Limb (tissue), 2 donors: ENCODE results near the gene ZNF428.

Experiments
- DNase-seq, 2 donors: peaks; one replicate each; pipeline ENCODE4 v3.0.0-alpha.2; 2016; ENCODE audit errors: extremely low spot score in 2 of 2

Gene ZNF428

DNA sequence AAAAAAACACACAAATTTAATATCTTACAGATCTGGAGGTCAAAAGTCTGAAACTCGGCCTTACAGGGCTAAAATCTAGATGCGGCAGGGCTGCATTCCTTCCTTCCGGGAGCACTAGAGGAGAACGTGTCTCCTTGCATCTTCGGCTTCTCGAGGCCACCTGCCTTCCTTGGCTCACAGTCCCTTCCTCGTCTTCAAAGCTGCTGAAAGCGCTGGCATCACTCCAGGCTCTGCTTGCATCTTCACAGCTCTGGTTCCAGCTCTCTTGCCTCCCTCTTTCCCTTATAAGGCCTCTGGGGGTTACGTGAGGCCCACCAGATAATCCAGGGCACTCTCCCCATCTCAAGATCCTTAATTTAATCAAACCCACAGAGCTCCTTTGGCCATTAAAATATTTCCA is 54.6 kb downstream of the ZNF428 start:
- no peak for DNase-seq

DNA sequence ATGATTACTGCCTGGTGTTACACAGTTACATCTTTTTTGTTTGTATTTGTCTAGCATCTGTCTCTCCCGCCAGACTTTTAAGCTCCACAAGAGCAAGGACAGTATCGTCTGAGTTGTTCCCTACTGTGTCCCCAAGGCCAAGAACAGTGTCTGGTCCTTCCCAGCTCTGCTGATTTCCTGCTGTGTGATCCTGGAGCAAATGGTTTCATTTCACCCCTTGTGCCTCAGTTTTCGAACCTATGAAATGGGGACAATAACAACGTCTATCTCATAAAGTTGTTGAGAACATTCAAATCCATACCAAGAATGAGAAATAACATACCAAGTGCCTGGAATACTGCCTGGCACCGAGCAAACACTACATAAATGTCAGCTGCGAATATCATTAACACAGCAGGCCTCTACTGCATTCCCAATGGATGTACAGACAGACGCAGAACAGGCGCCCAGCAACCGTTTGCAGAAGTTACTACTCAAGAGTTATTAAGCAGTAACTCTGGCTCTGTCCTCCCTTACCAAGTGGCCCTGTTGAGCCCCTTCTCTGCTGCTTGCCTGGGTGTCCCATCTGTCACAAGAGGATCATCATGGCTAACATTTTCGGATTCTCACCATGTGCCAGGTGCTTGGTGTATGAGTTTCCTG is 55.5 kb downstream of the ZNF428 start:
- no peak for DNase-seq

DNA sequence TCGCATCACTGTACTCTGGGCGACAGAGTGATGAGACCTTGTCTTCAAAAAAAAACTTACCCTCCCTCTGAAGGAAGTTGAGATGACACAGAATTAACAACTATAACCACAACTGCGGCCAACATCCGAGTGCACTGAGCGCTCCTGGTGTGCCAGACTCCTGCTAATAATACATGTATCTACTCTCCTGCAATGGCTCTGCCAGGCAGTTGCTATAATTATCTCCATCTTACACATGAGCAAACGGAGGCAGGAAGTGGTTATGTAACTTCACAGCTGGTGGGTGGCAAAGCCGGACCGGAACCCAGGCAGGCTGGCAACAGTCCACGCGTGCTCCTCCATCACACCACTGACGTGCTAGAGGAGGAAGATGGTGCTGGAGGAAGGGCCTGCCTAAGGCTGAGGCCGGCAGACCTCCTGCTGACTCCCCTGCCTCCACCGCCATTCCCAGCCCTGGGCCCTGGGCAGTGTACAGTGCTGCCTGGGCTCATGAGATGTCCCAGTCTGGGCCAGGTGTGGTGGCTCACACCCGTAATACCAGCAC is 56.7 kb downstream of the ZNF428 start:
- DNase-seq, result no peak

DNA sequence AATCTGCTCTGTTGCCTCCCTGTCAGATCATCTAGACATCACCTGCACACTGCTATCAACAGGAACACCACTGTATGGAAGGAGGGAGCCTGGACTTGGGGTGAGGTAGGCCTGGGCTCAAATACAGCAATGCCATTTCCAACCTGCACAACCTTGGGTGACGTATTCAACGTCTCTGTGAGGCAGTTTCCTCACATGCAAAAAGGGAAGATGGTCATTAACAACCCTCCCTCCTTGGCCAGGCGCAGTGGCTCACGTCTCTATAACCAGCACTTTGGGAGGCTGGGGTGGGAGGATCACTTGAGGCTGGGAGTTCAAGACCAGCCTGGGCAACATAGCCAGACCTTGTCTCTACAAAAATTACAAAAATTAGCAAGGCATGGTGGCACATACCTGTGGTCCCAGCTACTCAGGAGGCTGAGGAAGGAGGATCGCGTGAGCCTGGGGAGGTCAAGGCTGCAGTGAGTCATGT is 57.2 kb downstream of the ZNF428 start:
- no peak for DNase-seq

DNA sequence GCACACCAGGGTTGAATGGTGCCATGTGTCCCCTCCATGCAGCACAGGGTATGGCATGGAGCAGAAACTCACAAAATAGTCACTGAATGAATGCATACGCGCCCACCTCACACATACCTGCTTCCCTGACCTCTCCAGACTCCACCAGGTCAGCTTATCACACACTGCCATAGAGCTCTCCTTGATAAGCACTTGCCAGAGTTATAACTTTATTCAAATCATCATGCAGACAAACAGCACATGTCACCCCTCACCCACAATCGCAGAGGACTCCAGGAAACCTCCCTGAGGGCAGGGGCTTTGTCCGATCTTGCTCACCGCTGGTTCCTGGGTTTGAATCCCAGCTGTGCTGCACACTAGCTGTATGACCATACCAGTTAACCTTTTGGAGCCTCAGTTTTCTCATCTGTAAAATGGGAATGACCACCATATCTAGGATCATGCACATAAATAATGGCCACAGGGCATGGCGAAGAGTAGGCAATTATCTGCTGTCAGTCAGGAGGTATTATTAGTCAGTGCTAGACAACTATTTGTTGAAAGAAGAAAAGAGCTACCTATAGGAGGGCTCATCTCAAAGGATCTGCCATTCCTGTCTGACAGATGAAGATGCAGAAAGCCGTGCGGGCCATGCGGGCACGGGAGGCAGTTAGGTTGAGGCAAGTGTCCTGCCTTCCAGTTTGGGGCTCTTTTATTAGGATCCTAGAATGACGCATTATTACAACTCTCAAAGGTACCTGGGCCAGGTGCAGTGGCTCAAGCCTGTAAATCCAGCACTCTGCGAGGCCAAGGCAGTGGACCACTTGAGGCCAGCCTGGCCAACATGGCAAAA is 58.1 kb downstream of the ZNF428 start:
- DNase-seq, result no peak

DNA sequence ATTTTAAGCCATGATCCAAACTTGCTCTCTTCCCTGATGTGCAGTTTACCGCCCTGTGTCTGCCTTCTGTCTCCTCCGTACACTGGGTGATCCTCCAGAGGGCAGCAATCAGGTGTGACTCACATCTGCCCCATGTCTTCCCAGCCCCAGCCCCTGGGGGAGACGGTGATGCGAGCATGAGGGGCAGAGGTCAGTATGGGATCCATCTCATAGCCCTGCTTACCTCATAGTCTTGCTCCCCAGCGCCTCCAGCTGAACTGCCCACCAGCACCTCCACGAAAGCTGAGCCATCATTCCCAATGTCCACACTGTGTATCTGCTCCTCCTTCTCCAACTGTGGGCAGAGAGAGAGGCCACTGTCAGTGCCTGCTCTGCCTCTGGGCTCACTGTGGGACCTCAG is 58.7 kb downstream of the ZNF428 start:
- DNase-seq, result no peak
